ENCODE measurements around the gene CDC45.

The CDC45 gene

DNA sequence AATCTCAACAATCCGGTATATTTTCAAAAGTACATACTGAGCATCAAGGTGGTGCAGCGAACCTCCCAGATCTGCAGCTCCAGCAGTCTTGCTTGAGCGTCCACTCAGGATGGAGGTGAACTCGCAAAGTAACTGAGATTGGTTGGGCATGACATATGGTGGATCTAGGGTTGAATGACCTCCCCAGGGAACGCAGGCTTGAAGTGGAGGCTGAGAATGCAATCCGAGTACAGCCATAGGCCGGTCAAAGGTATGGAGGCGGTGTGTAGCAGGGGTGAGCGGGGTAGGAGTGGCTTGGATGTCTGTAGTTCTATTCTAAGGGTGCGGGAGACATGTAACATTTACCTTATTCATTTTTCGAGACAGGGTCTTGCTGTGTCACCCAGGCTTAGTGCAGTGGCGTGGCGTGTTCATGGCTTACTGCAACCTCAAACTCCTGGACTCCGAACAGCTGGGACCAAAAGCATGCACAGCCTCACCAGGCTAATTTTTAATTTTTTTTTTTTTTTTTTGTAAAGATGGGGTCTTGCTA is 31.6 kb upstream of the CDC45 start:
- DNase-seq, result peak; percentile 85

DNA sequence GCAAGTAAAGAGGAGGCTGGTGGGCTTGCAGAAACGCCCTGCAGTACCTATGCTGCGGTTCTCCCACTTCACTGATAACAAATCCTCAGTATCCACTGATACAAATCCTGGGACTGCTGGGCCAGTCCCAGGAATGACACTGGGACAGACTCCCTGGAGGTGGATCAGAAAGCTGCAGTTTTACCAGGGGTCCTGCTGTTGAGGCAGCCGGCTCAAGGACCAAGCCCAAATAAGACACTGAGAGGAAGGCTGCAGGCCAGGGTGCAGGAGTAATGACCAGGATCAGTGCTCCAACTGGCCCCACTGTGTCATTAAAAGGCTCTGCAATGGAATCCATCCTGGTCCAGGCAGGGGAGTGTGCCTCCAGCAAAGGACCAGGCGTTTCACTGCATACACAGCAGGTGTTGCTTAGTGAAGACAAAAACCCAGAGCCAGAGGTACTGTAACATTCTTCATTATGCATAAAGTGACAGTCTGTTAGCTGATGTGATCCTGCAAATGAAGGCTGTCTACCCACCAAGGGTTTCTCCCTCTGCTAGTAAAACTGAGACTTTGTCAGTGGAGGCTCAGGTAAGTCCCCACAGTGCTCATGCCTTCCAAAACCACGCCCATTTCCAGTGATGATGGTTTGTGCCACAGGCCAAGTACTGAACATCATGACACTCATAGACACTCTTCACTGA is 30.8 kb upstream of the CDC45 start:
- DNase-seq, result no peak

DNA sequence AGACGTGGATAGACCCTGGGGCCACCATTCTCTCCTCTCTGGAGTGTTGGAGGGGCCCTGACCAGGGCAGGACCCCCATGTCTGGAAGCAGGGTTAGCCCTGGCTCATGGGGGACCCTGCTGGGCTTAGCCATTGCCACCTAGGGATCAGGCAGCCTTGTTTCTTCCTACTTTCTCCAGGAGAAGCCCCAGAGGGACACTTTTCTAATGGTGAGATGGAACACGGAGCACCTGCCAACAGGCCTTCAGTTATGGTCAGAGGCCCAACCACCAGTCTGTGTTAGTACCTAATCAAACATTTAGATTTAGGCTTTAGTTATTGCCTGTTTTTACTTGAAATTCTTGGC is 30.3 kb upstream of the CDC45 start:
- no peak for DNase-seq

DNA sequence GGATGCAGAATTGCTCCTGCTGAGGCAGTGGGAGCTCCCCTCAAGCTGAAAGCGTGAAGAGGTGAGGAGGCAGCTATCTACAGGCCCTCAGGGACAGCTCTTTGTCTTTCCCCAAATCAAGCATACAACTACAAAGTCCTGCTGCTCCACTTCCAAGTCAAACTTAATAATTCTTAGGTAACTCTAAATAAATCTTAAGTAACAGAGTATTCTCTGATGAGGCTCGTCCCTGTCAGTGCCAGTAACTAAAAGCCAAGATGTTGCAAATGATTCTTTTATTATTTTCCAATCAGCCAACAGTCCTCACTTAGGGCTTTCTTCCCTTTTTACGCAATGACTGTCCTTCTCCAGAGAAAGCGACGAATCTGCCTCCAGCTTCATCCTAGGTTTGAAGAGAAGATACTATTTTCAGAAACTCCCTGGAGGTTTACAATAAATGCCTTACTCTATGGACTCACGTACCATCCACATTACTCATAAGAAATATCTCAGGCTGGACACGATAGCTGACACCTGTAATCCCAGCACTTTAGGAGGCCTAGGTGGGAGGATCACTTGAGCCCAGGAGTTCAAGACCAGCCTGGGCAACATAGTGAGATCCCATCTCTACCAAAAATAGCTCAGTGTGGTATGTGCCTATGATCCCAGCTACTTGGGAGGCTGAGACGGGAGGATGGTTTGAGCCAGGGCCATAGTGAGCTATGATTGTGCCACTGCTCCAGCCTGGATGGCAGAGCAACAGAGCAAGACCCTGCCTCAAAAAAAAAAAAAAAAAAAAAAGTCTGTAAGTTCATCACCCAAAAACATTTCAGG is 29.2 kb upstream of the CDC45 start:
- no peak for DNase-seq

DNA sequence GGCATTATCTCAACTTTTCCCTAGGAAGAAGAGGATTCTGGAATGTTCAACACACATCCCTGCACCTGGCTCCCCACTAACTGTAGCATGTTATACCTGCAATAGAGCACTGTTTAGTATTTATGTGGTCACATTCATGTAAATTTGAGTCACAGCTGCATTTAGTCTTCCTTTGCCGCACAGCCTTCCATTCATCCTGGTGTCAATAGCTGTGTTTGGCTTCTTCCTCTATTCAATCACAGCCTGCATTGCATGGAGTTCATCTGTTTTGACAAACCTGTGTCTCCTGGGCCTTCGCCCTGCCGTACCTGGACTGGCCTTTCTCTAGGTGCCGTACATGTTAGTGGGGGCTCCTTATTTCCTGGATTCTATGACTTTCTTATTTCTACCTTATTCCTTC is 28.1 kb upstream of the CDC45 start:
- DNase-seq, result no peak

DNA sequence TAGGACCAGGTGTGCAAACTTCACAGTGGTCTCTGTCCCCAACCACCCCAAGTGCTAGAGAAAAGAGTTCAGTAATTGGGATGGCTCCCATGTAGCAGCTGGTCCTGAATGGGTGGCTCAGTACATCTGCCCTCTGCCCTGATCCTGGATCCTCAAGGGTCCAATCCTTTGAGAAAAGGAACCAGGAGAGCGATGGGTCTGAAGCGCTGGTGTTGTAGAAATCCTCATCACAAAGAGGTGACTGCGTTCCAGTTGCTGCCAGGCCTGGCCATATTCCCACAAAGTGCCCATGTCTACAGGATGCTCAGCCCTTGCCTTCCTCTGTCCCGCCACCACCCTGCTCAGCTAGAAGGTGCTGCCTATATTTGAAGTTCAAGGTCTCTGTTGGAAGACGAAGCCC is 26.0 kb upstream of the CDC45 start:
- DNase-seq, result no peak

DNA sequence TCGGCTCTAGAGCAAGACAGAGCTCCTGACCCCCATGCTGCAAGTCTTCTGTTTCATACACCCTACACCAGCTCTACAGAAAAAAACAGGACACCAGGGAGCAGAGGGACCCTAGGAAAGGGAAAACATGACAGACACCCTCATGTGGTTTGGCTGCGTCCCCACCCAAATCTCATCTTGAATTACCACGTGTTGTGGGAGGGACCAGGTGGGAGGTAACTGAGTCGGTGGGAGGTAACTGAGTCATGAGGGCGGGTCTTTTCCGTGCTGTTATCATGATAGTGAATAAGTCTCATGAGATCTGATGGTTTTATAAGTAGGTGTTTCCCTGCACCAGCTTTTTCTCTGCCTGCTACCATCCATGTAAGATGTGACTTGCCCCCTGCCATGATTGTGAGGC is 25.6 kb upstream of the CDC45 start:
- no peak for DNase-seq

GRCh38 chr22:19455033-19455432 is 24.7 kb upstream of the CDC45 start:
- DNase-seq, result no peak

DNA sequence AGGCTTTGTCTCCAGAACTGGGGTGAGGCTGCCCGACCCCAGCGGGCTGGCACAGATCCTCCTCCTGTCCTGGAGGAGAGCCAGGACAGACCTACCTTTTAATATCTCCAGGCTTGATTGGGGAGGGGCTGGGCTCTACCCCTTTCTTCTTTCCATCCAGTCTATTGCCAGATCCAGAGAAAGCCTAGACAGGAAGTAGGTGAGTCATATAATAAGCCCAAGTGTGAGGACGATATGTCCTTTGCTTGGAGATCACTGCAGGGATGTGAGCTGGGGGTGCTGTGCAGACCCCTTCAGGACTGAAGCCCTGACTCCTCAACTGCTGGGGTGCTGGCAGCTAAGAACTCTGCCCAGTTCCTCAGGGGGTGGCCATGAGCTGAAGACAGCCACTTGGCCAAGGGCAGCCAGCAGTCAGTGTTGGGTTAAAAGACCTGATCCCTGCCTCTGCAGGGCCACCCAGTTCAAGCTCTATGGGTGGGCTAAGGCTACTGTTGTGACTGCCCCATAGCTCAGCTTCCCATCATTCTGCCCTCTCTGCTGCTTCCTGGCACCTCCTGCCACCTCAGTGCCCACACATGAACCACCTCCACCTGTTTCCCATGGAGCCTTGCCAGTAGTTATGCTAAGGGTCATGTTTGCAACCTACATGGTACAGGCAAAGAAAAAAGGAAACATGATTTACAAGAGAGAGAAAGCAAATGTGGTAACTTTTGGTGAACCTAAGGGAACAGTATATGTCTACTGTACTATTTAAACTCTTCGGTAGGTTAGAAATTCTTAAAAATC is 23.9 kb upstream of the CDC45 start:
- no peak for DNase-seq

- no peak for DNase-seq
These were observed 23.2 kb upstream of the CDC45 start for GRCh38 chr22:19456541-19456940.

DNA sequence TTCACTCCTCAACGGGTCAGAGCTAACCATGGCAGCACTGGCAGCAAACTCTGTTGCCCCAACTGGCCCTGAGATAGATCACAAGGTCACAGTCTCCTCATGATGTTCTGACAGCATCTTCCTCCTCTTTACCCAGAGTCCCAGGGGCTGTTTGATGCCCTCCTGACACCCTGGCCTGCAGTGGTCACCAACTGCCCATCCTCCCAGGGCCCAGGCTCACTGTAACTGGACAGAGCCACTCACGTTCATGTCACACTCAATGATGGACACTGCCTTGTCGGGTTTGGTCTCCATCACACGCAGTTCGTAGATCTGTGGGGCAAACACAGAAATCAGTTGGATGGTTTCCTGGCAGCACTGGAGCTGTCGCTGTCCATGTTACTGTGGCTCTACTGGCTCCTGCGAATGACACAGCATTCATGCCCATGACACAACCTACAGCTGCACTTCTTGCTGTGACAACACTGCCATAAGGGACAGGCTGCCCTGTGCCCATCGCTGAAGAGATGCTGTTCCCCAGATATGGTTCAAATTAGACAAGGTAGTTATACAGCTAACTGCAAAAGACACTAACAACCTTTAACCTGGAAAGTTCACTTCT is 21.8 kb upstream of the CDC45 start:
- DNase-seq, result no peak

GRCh38 chr22:19460036-19460435 is 19.7 kb upstream of the CDC45 start:
- DNase-seq, result no peak

- no peak for DNase-seq
These were observed 18.2 kb upstream of the CDC45 start for GRCh38 chr22:19461506-19461905.

DNA sequence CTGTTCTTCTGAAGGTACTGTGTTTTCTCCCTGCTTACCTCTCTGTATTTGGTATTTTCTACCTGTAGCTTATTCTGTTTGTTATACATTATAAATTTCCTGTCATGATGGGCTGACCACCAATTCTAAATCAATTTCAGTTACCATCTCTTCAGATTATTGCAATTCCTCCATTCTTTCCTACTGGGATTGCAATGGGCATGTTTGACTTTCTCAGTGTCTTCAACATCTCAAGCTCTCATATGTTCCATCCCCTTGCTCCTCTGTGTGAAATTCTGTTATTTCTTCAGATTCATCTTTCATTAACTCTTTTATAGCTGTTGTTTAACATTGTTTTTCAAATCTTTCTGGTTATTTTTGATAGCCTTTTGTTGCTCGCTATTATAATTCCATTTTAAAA is 16.7 kb upstream of the CDC45 start:
- DNase-seq, result no peak

DNA sequence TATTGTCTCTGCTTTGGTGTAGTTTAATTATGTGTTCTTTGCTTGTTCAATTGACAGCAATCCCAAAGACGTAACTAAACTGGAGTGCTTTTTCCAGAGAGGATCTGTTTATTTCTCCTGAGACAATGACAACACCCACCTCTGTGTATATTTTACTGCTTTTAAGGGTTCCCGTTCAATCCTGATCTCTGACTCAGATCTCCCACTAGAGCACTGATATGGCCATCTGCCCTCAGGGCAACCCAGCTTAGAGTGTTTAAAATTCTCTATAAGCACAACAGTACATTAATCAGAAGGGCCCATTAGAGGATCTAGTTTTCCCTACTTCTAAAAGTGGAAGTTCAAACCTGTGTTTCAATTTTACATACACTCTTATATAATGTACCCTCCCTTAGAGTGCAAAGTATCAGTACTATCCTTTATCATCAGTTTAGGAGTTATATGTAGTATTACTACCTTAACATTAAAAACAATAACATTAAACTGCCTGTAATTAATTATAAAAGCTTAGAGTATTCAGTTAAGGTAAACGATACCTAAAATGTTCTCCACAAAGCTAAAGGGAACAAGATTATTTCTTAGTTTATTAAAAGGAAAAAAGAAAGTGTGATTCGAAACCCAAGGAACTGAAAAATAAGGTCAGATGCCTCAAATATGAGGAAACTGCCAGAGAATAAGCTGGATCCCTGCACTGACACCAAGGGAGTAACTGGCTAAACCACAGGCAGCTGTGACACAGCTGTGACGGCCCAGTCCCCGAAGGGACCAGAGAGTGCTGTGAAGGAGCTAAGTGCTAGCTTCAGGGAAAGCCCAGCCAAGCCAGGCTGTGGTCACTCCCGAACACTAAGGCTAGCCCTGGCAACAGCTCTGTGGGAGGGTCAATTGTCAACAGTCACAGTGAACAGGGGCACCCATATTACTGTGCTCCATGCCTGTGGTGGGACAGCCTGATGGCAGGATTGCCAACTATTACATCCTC is 15.9 kb upstream of the CDC45 start:
- no peak for DNase-seq

DNA sequence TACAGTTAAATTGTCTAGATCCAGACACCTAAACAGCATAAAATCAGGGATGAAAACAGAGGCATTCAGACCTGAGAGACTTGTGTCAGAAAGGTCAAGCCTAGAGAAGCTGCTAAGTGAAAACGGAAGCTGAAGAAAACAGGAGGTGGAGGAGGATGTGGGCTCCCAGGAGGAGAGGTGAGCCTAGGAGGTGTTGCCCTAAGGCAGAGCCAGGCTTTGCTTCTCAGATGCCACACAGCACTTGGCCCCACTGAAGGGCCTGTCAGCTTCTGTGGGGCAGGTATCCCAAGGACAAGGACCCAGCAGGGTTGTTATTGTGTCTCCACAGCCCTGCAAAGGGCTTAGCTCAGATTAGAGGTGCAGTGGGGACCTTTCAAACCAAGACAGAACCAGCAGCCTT is 15.2 kb upstream of the CDC45 start:
- DNase-seq, result no peak

GRCh38 chr22:19464975-19465374 is 14.7 kb upstream of the CDC45 start:
- DNase-seq, result no peak

DNA sequence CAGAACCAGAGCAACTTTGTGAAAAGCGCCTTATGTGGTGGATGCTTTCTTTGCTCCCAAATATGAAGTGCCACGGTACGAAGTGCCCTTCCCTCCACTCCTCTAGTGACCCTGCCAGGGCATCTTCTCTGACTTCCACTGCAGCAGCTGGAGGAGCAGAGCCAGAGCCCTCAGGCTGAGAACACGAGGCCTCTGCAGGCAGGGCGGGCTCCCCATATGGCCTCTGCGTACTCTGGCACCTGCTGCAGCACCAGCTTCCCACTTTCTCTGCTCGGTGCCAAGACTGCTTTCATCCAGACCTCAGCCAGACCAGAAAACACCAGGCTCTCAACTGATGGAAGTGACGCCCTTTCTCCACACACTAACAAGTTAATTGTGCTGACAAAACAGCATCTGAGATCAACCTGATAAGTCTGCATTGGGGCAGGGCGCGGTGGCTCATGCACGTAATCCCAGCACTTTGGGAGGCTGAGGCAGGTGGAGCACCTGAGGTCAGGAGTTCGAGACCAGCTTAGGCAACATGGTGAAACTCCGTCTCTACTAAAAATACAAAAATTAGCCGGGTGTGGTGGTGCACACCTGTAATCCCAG is 13.5 kb upstream of the CDC45 start:
- DNase-seq, result no peak

DNA sequence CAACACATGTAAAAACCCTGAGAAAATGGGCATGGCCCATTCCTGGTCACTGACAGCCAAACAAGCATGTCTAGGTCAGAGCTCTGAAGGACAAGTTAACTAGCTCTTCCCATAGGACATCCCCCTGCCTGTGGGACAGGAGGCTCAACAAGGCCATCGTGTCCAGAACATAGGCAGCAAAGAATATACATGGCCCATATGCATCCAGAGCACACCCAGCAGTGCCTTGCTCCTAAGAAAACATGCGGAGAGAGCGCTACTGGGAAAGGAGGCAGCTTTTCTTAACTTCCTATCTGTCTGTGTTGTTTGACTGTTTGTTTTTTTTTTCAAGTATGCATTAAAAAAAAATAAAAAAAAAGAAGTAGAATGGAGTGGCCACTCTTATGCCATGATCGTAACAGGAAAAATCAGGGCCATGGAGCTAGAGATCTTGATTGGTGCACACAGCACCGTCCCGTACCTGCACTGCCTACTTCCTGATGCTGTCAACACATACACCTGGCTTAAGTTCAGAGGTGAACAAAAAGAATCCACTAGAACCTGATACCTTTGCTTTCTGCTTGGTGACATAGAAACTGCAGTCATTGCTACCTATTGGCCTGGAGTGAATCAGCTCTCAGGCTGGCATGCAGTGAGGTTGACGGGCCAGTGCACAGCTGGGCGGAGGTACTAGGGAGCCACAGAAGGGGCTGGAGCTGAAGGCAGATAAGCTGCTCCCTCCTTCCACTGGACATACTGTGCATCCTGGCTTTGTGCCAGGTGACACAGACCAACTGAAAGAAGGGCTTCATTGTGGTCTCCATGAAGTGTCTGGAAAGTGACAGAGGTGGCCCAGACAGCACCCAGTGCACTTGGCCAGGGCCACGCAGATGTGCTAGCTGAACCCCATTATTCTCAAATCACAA is 12.6 kb upstream of the CDC45 start:
- no peak for DNase-seq

GRCh38 chr22:19467912-19468311 is 11.8 kb upstream of the CDC45 start:
- no peak for DNase-seq

- DNase-seq, result no peak
These were observed 10.3 kb upstream of the CDC45 start for GRCh38 chr22:19469421-19469820.

All from NCI-H524 treated with DMSO at 0.1 percent for 48 hours (cell line).